SK-N-SH (cell line): ENCODE data around the gene ME3.

Source experiments
- CTCF ChIP-seq: fragments of 200-600 bp; sonication (generic); IDR thresholded peaks from 2 replicates; pipeline ENCODE4 v1.6.1; 2017; ENCODE audit warnings: antibody characterized with exemption, mild to moderate bottlenecking, moderate library complexity
- EP300 ChIP-seq, 2 experiments: IDR thresholded peaks; 2 replicates each; pipeline versions ENCODE4 v1.4.0 to v1.6.1; 2012; ENCODE audit warnings: borderline replicate concordance in 1 of 2, low read depth in 1 of 2, low read length in 1 of 2
- EZH2phosphoT487 ChIP-seq: fragments of 200-600 bp; sonication (generic); IDR thresholded peaks from 2 replicates; pipeline ENCODE4 v1.6.1; 2017; ENCODE audit warnings: low read depth, mixed run types, mild to moderate bottlenecking, antibody characterized with exemption, moderate library complexity, borderline replicate concordance
- FOXJ3 ChIP-seq: sonication (generic); formaldehyde crosslinking; IDR thresholded peaks from 2 replicates; pipeline ENCODE4 v1.5.1; 2020; ENCODE audit warnings: mild to moderate bottlenecking, missing genetic modification reagents
- MXI1 ChIP-seq: IDR thresholded peaks from 2 replicates; pipeline ENCODE4 v1.6.1; 2012; ENCODE audit warnings: mild to moderate bottlenecking, low read depth, low read length, improper control_type of control experiment
- PBX3 ChIP-seq: IDR thresholded peaks from 2 replicates; pipeline ENCODE4; 2012
- POLR2AphosphoS5 ChIP-seq: IDR thresholded peaks from 2 replicates; pipeline ENCODE4 v1.6.1; 2012; ENCODE audit warnings: low read depth, low read length
- RAD21 ChIP-seq: IDR thresholded peaks from 2 replicates; pipeline ENCODE4 v1.6.1; 2012; ENCODE audit warnings: mild to moderate bottlenecking, low read length
- RCOR1 ChIP-seq: fragments of 150-350 bp; IDR thresholded peaks from 2 replicates; pipeline ENCODE4 v1.6.1; 2017; ENCODE audit warnings: antibody characterized with exemption, low read length
- RFX5 ChIP-seq: IDR thresholded peaks from 2 replicates; pipeline ENCODE4 v1.6.1; 2012; ENCODE audit warnings: mild to moderate bottlenecking, improper control_type of control experiment, low read length
- TAF1 ChIP-seq: IDR thresholded peaks from 2 replicates; pipeline ENCODE4 v1.6.1; 2012; ENCODE audit warnings: low read depth, mild to moderate bottlenecking, low read length, moderate library complexity, borderline replicate concordance
- TEAD4 ChIP-seq: IDR thresholded peaks from 2 replicates; pipeline ENCODE4 v1.4.0; 2012; ENCODE audit warnings: mild to moderate bottlenecking, borderline replicate concordance; ENCODE audit not compliant: insufficient read depth
- USF1 ChIP-seq: IDR thresholded peaks from 2 replicates; pipeline ENCODE4 v1.4.0; 2012; ENCODE audit warnings: low read depth, borderline replicate concordance
- ZBTB33 ChIP-seq: IDR thresholded peaks from 2 replicates; pipeline ENCODE4 v1.4.0; 2012; ENCODE audit warnings: low read depth, borderline replicate concordance

GRCh38 chr11:86442827-86443226 lies 229.6 kb downstream of the ME3 start:
- TF ChIP-seq CTCF, result no peak
- TF ChIP-seq PBX3, result no peak
- no peak for TF ChIP-seq POLR2AphosphoS5
- TF ChIP-seq RAD21, result no peak
- no peak for TF ChIP-seq EP300 (IDR thresholded peaks at IDR 0.05; ENCODE audit: borderline replicate concordance in 1 of 2, low read depth in 1 of 2, low read length in 1 of 2)
- TF ChIP-seq MXI1, result no peak
- TF ChIP-seq EZH2phosphoT487, result no peak
- no peak for TF ChIP-seq RFX5
- no peak for TF ChIP-seq ZBTB33
- no peak for TF ChIP-seq USF1
- TF ChIP-seq TEAD4, result no peak
- TF ChIP-seq RCOR1, result no peak
- no peak for TF ChIP-seq FOXJ3
- TF ChIP-seq TAF1, result no peak
